ENCODE measurements around the gene TSPAN5.

The TSPAN5 gene

GRCh38 chr4:98685225-98686042 is 27.0 kb upstream of the TSPAN5 start:
- Mint-ChIP-seq H3K4me3 (no peak overlapping the region), H3K36me3 (no peaks in the 10 kb centered on the region), H3K27me3 (peaks cover 4 to 7% of the 10 kb centered on the region in 2 donors), H3K27ac (no peak overlapping the region), H3K9me3 (peaks cover 0 to 2% of the 10 kb centered on the region in 2 donors), H3K4me1 (no peaks in the 10 kb centered on the region)
- ATAC-seq (replicated peaks) (no peak), DNase-seq (no peak)

GRCh38 chr4:98682719-98683118 is 24.3 kb upstream of the TSPAN5 start:
- DNase-seq (no peak), ATAC-seq (replicated peaks) (no peak)
- H3K4me1 Mint-ChIP-seq = no peaks in the 10 kb centered on the region
- no peaks in the 10 kb centered on the region for H3K36me3 Mint-ChIP-seq
- H3K9me3 Mint-ChIP-seq = no peaks in the 10 kb centered on the region
- no peak overlapping the region for H3K4me3 Mint-ChIP-seq
- H3K27ac Mint-ChIP-seq = no peak overlapping the region
- H3K27me3 Mint-ChIP-seq = peaks cover 3 to 4% of the 10 kb centered on the region in 2 donors

GRCh38 chr4:98680806-98681205 is 22.4 kb upstream of the TSPAN5 start:
- ATAC-seq (replicated peaks) = no peak
- H3K4me3 Mint-ChIP-seq = no peak overlapping the region
- no peak overlapping the region for H3K27ac Mint-ChIP-seq
- no peaks in the 10 kb centered on the region for H3K9me3 Mint-ChIP-seq
- H3K36me3 Mint-ChIP-seq = no peaks in the 10 kb centered on the region
- no peaks in the 10 kb centered on the region for H3K4me1 Mint-ChIP-seq
- no peaks in the 10 kb centered on the region for H3K27me3 Mint-ChIP-seq
- DNase-seq = no peak

- ATAC-seq (replicated peaks) (no peak), DNase-seq (no peak)
- H3K4me3 Mint-ChIP-seq = no peak overlapping the region
- H3K27ac Mint-ChIP-seq = no peak overlapping the region
- no peaks in the 10 kb centered on the region for H3K4me1 Mint-ChIP-seq
- no peaks in the 10 kb centered on the region for H3K36me3 Mint-ChIP-seq
- no peaks in the 10 kb centered on the region for H3K27me3 Mint-ChIP-seq
- H3K9me3 Mint-ChIP-seq = no peaks in the 10 kb centered on the region
Observed at GRCh38 chr4:98679738-98680137, 21.3 kb upstream of the TSPAN5 start.

GRCh38 chr4:98677799-98678198 is 19.4 kb upstream of the TSPAN5 start:
- Mint-ChIP-seq H3K27me3 (peaks cover 6 to 8% of the 10 kb centered on the region in 2 donors), H3K36me3 (no peaks in the 10 kb centered on the region), H3K9me3 (peaks cover 0 to 2% of the 10 kb centered on the region in 2 donors), H3K4me1 (peaks cover 0 to 8% of the 10 kb centered on the region in 2 donors), H3K27ac (no peak overlapping the region), H3K4me3 (no peak overlapping the region)
- no peak for ATAC-seq (replicated peaks)
- no peak for DNase-seq

- no peak for DNase-seq
- H3K27ac Mint-ChIP-seq = no peak overlapping the region
- H3K9me3 Mint-ChIP-seq = peaks cover 0 to 2% of the 10 kb centered on the region in 2 donors
- H3K4me1 Mint-ChIP-seq = peaks cover 0 to 12% of the 10 kb centered on the region in 2 donors
- H3K36me3 Mint-ChIP-seq = no peaks in the 10 kb centered on the region
- H3K27me3 Mint-ChIP-seq = peaks cover 13 to 19% of the 10 kb centered on the region in 2 donors
- H3K4me3 Mint-ChIP-seq = no peak overlapping the region
- no peak for ATAC-seq (replicated peaks)
Observed at GRCh38 chr4:98674404-98675173, 16.2 kb upstream of the TSPAN5 start.

GRCh38 chr4:98673978-98674377 is 15.6 kb upstream of the TSPAN5 start:
- Mint-ChIP-seq H3K27ac (no peak overlapping the region), H3K4me1 (peaks cover 0 to 12% of the 10 kb centered on the region in 2 donors), H3K27me3 (peaks cover 13 to 19% of the 10 kb centered on the region in 2 donors), H3K4me3 (no peak overlapping the region), H3K36me3 (no peaks in the 10 kb centered on the region), H3K9me3 (peaks cover 0 to 2% of the 10 kb centered on the region in 2 donors)
- ATAC-seq (replicated peaks) (no peak), DNase-seq (no peak)

GRCh38 chr4:98673288-98673644 is 14.9 kb upstream of the TSPAN5 start:
- H3K36me3 Mint-ChIP-seq = no peaks in the 10 kb centered on the region
- peak in 1 of 2 donors; percentile 46 for ATAC-seq (replicated peaks)
- H3K4me1 Mint-ChIP-seq = peaks cover 0 to 12% of the 10 kb centered on the region in 2 donors
- no peak for DNase-seq
- H3K9me3 Mint-ChIP-seq = peaks cover 0 to 2% of the 10 kb centered on the region in 2 donors
- no peak overlapping the region for H3K27ac Mint-ChIP-seq
- peaks cover 13 to 19% of the 10 kb centered on the region in 2 donors for H3K27me3 Mint-ChIP-seq
- no peak overlapping the region for H3K4me3 Mint-ChIP-seq

GRCh38 chr4:98672583-98673287 is 14.3 kb upstream of the TSPAN5 start:
- peaks cover 13 to 19% of the 10 kb centered on the region in 2 donors for H3K27me3 Mint-ChIP-seq
- peaks cover 0 to 12% of the 10 kb centered on the region in 2 donors for H3K4me1 Mint-ChIP-seq
- no peak overlapping the region for H3K27ac Mint-ChIP-seq
- ATAC-seq (replicated peaks) (peak in 1 of 2 donors; percentile 34), DNase-seq (no peak)
- no peaks in the 10 kb centered on the region for H3K36me3 Mint-ChIP-seq
- H3K9me3 Mint-ChIP-seq = peaks cover 0 to 2% of the 10 kb centered on the region in 2 donors
- no peak overlapping the region for H3K4me3 Mint-ChIP-seq

GRCh38 chr4:98671131-98671530 is 12.7 kb upstream of the TSPAN5 start:
- Mint-ChIP-seq H3K9me3 (peaks cover 0 to 2% of the 10 kb centered on the region in 2 donors), H3K4me3 (no peak overlapping the region), H3K27me3 (peaks cover 13 to 19% of the 10 kb centered on the region in 2 donors), H3K4me1 (peaks cover 0 to 13% of the 10 kb centered on the region in 2 donors), H3K36me3 (no peaks in the 10 kb centered on the region), H3K27ac (no peak overlapping the region)
- no peak for DNase-seq
- ATAC-seq (replicated peaks) = no peak

GRCh38 chr4:98670186-98670585 is 11.8 kb upstream of the TSPAN5 start:
- H3K27me3 Mint-ChIP-seq = peaks cover 13 to 19% of the 10 kb centered on the region in 2 donors
- no peak for DNase-seq
- peaks cover 2 to 17% of the 10 kb centered on the region in 2 donors for H3K4me1 Mint-ChIP-seq
- no peak overlapping the region for H3K27ac Mint-ChIP-seq
- no peak for ATAC-seq (replicated peaks)
- H3K4me3 Mint-ChIP-seq = no peak overlapping the region
- H3K36me3 Mint-ChIP-seq = no peaks in the 10 kb centered on the region
- peaks cover 0 to 3% of the 10 kb centered on the region in 2 donors for H3K9me3 Mint-ChIP-seq

- H3K9me3 Mint-ChIP-seq = peaks cover 0 to 4% of the 10 kb centered on the region in 2 donors
Observed at GRCh38 chr4:98669577-98669976, 11.2 kb upstream of the TSPAN5 start.

GRCh38 chr4:98664959-98665358 is 6.5 kb upstream of the TSPAN5 start:
- H3K4me1 Mint-ChIP-seq = peaks cover 31 to 55% of the 10 kb centered on the region in 2 donors
- DNase-seq (no peak), ATAC-seq (replicated peaks) (no peak)
- no peak overlapping the region for H3K4me3 Mint-ChIP-seq
- H3K9me3 Mint-ChIP-seq = peaks cover 0 to 2% of the 10 kb centered on the region in 2 donors
- H3K27ac Mint-ChIP-seq = peak overlapping the region; percentile 25
- H3K27me3 Mint-ChIP-seq = no peaks in the 10 kb centered on the region
- no peaks in the 10 kb centered on the region for H3K36me3 Mint-ChIP-seq

More at GRCh38 chr4:98669577-98669976, 11.2 kb upstream of the TSPAN5 start:
- Mint-ChIP-seq H3K4me1 (peaks cover 7 to 23% of the 10 kb centered on the region in 2 donors), H3K27me3 (peaks cover 12 to 19% of the 10 kb centered on the region in 2 donors), H3K4me3 (no peak overlapping the region), H3K27ac (no peak overlapping the region), H3K36me3 (no peaks in the 10 kb centered on the region)
- no peak for DNase-seq
- no peak for ATAC-seq (replicated peaks)

All from stimulated activated naive B cell treated with anti-CD40 and anti-IgM and Interleukin-4, amounts not matched to agents 10 μg/mL and 1 μg/mL and 100 μg/mL, for 72 hours (primary cell).